Tibial nerve (tissue), 4 donors: ENCODE measurements around the gene ANKS1A.

Experiments used
- EP300 ChIP-seq, 2 donors: sonication (generic); formaldehyde crosslinking; IDR thresholded peaks; one replicate each; pipeline ENCODE4 v1.6.1; 2017; ENCODE audit warnings: antibody characterized with exemption in 2 of 2, mild to moderate bottlenecking in 1 of 2
- POLR2A ChIP-seq, 2 donors: fragments of 450-650 bp; IDR thresholded peaks; one replicate each; pipeline ENCODE4 v1.6.1; 2017; ENCODE audit warnings: antibody characterized with exemption in 2 of 2, mild to moderate bottlenecking in 2 of 2, moderate library complexity in 2 of 2
- TF ChIP-seq, protein P1 (sequence below), 5 experiments: fragments of 200-600 bp in 3 of 5; fragments of 450-650 bp in 2 of 5; sonication (generic) in 3 of 5; IDR thresholded peaks; one replicate each; pipeline ENCODE4 v1.5.1; 2016 to 2019; ENCODE audit warnings: antibody characterized with exemption in 5 of 5, mild to moderate bottlenecking in 3 of 5, moderate library complexity in 2 of 5

DNA sequence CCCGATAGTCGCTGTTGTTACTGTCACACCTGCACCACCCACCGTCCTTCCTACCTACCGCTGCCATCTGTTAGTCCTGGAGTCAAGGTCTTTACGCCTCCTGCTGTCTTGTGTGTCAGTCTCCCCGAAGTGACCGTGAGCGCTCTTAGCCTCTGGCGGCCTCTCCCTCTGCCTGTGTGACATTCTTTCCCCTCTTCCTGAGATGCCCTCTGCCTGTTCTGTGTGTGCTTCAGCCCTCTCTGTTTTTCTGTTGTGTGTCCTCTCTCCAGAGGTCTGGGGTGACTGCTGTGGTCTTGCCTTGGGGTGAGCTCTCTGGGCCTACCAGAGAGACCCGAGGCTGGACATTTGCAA is 197.2 kb downstream of the ANKS1A start:
- TF ChIP-seq, protein P1, sequence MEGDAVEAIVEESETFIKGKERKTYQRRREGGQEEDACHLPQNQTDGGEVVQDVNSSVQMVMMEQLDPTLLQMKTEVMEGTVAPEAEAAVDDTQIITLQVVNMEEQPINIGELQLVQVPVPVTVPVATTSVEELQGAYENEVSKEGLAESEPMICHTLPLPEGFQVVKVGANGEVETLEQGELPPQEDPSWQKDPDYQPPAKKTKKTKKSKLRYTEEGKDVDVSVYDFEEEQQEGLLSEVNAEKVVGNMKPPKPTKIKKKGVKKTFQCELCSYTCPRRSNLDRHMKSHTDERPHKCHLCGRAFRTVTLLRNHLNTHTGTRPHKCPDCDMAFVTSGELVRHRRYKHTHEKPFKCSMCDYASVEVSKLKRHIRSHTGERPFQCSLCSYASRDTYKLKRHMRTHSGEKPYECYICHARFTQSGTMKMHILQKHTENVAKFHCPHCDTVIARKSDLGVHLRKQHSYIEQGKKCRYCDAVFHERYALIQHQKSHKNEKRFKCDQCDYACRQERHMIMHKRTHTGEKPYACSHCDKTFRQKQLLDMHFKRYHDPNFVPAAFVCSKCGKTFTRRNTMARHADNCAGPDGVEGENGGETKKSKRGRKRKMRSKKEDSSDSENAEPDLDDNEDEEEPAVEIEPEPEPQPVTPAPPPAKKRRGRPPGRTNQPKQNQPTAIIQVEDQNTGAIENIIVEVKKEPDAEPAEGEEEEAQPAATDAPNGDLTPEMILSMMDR (IDR thresholded peaks at IDR 0.05) = no peak
- no peak for TF ChIP-seq EP300 (IDR thresholded peaks at IDR 0.05)
- TF ChIP-seq POLR2A (IDR thresholded peaks at IDR 0.05) = no peak
